Measurements from ENCODE around the gene ADGRL4. TPM values are rescaled to one million over a fixed set of nuclear protein-coding genes. Genes with fewer than 3 reads are reported as not detected.

Gene ADGRL4
- total and polyA plus RNA-seq, 7 donors = 8.7 to 19.1 (median 14.3) TPM

DNA sequence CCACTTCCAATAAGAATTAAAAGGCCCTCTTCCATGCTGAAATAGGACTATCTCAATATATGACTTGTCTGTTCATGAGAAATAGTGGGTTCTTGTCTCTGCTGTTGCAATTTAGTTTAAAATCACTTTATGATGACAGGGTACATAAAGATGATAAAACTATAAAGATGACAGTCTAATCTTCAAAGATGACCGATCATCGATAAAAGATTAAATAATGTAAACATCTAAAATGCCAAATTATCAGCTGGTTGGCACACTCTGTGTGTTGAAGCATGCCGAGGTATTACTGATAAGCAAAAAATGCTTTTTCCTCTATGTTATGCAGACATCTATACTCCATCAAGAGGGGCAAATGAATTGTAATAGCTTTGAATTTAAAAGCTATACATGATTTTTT, 89.5 kb downstream of the ADGRL4 start:
- DNase-seq (no peak), ATAC-seq (no peak)
- H3K27me3 ChIP-seq (ENCODE audit: insufficient read depth in 3 of 3, low read length in 2 of 3) = no peaks in the 10 kb centered on the region
- TF ChIP-seq, protein P1, sequence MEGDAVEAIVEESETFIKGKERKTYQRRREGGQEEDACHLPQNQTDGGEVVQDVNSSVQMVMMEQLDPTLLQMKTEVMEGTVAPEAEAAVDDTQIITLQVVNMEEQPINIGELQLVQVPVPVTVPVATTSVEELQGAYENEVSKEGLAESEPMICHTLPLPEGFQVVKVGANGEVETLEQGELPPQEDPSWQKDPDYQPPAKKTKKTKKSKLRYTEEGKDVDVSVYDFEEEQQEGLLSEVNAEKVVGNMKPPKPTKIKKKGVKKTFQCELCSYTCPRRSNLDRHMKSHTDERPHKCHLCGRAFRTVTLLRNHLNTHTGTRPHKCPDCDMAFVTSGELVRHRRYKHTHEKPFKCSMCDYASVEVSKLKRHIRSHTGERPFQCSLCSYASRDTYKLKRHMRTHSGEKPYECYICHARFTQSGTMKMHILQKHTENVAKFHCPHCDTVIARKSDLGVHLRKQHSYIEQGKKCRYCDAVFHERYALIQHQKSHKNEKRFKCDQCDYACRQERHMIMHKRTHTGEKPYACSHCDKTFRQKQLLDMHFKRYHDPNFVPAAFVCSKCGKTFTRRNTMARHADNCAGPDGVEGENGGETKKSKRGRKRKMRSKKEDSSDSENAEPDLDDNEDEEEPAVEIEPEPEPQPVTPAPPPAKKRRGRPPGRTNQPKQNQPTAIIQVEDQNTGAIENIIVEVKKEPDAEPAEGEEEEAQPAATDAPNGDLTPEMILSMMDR (IDR thresholded peaks at IDR 0.05) = no peak
- intact Hi-C loops (cut with DNase I) = no loop called here
- H3K4me1 ChIP-seq = no peaks in the 10 kb centered on the region
- H3K4me3 ChIP-seq = no peak overlapping the region
- no peak overlapping the region for H3K27ac ChIP-seq
- 87 to 96% (median 94%) methylated on average over 3 of the region's 3 CpGs for WGBS, 3 donors
- no peaks in the 10 kb centered on the region for H3K36me3 ChIP-seq (ENCODE audit: insufficient read depth in 1 of 2, low read depth in 1 of 2)
- H3K9me3 ChIP-seq = no peaks in the 10 kb centered on the region

DNA sequence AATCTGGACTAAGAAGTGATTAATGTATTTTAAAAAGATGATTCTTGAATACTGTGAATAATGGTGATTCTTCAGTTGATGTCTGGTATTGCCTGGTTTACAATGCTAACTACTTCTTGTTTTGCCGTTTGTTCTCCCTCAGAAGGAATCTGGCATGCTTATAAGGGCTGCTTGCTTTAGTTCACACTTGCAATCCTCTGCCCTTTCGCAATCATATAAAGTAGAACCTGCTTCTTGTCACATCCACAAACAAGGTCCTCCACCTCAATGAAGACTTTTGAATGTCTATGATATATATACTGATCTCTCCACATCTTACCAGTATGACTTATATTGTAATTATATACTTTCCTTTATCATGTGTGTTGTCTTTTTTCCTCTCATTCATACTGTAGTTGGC, 92.6 kb downstream of the ADGRL4 start:
- Histone ChIP-seq H3K27me3 (ENCODE audit: insufficient read depth in 3 of 3, low read length in 2 of 3) (no peaks in the 10 kb centered on the region), H3K4me1 (no peaks in the 10 kb centered on the region), H3K9me3 (no peaks in the 10 kb centered on the region), H3K27ac (no peak overlapping the region), H3K36me3 (ENCODE audit: insufficient read depth in 1 of 2, low read depth in 1 of 2) (no peaks in the 10 kb centered on the region), H3K4me3 (no peak overlapping the region)
- no peak for ATAC-seq
- 70 to 87% (median 79%) methylated on average over 2 of the region's 2 CpGs for WGBS, 3 donors
- TF ChIP-seq, protein P1 (IDR thresholded peaks at IDR 0.05) = no peak
- intact Hi-C loops (cut with DNase I) = no loop called here
- no peak for DNase-seq

DNA sequence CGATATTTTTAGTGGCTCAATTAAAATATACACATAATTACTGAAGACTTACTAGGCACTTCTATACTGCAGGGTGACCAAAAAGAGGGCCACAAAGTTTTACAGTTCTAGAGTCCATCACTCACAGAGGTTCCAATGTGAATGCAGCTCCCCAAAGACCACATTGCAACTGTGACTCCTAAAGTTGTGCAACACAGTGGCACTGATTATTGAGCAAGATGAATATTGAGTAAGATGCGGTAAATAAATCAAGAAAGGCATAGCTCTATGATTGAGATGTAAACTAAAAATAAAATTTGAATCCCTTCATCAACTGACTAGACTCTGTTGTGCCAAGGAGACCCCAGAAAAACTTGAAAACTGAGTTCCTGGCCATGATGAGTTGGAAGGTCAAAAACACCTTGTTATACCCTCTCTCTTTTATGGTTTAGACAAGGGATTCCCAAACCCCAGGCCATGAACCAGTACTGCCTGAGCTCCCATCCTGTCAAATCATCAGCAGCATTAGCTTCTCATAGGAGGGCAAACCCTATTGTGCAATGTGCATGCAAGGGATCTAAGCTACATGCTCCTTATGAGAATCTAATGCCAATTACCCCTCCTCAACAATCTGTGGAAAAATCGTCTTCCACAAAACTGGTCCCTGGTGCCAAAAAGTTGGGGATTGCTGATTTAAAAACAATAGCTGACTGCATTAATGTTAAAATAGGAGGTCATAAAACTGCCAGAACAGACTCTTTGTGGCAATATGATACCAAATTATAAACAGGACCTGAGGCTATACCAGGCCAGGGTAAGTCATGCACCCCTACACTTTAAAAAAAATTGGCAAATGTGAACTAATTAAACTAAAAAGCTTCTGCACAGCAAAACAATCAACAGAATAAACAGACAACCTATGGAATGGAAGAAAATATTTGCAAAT, 94.3 kb downstream of the ADGRL4 start:
- no peak overlapping the region for H3K27ac ChIP-seq
- ATAC-seq (no peak), DNase-seq (no peak)
- H3K36me3 ChIP-seq (ENCODE audit: insufficient read depth in 1 of 2, low read depth in 1 of 2) = no peaks in the 10 kb centered on the region
- H3K4me1 ChIP-seq = no peaks in the 10 kb centered on the region
- TF ChIP-seq, protein P1 (IDR thresholded peaks at IDR 0.05) = no peak
- no peaks in the 10 kb centered on the region for H3K27me3 ChIP-seq (ENCODE audit: insufficient read depth in 3 of 3, low read length in 2 of 3)
- intact Hi-C loops (cut with DNase I) = no loop called here
- no peaks in the 10 kb centered on the region for H3K9me3 ChIP-seq
- H3K4me3 ChIP-seq = no peak overlapping the region
- 74 to 80% (median 75%) methylated on average over 3 of the region's 3 CpGs for WGBS, 3 donors

DNA sequence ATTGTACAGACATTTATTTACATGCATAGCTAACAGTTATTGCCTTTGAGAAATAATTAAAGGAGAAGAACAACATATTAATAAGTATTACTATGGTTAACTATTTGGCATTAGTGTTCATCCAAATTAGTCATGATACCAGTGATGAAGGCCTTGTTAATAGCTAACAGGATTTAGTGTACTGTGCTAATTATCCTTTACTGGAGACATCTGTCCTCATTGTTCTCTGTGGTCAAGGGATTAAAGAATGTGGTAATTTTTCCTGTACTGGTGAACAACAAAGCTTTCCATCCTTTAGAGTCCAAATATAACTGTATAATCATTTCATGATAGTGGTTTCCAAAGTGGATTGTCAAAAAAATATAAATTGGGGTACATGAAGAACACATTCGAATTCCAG, 103.9 kb downstream of the ADGRL4 start:
- Histone ChIP-seq H3K36me3 (ENCODE audit: insufficient read depth in 1 of 2, low read depth in 1 of 2) (no peaks in the 10 kb centered on the region), H3K4me1 (no peaks in the 10 kb centered on the region), H3K27me3 (ENCODE audit: insufficient read depth in 3 of 3, low read length in 2 of 3) (no peaks in the 10 kb centered on the region), H3K4me3 (no peak overlapping the region), H3K9me3 (no peaks in the 10 kb centered on the region), H3K27ac (no peak overlapping the region)
- intact Hi-C loops (cut with DNase I) = no loop called here
- WGBS, 3 donors = 61 to 85% (median 69%) methylated on average over 1 of the region's 1 CpG
- DNase-seq (no peak), ATAC-seq (no peak)
- TF ChIP-seq, protein P1 (IDR thresholded peaks at IDR 0.05) = no peak
